Upper lobe of left lung (tissue), 4 donors: ENCODE results near the gene PAH.

Experiments used
- CTCF ChIP-seq, 6 experiments: fragments of 450-650 bp in 4 of 6; fragments of 200-600 bp in 2 of 6; sonication (generic) in 2 of 6; IDR thresholded peaks; one replicate each; pipeline ENCODE4 v1.5.1; 2016 to 2019; ENCODE audit warnings: antibody characterized with exemption in 6 of 6
- EP300 ChIP-seq, 4 donors: sonication (generic); formaldehyde crosslinking; IDR thresholded peaks; one replicate each; pipeline ENCODE4 v1.5.1; 2017; ENCODE audit warnings: antibody characterized with exemption in 4 of 4, control low read depth in 2 of 4
- POLR2A ChIP-seq, 4 donors: fragments of 450-650 bp; IDR thresholded peaks; one replicate each; pipeline ENCODE4 v1.5.1; 2016 to 2017; ENCODE audit warnings: antibody characterized with exemption in 4 of 4, mild to moderate bottlenecking in 2 of 4

- TF ChIP-seq CTCF (IDR thresholded peaks at IDR 0.05) (no peak), POLR2A (IDR thresholded peaks at IDR 0.05) (no peak), EP300 (IDR thresholded peaks at IDR 0.05) (no peak)
These were observed 16.7 kb downstream of the PAH start for GRCh38 chr12:102900389-102900788.
